OCI-LY1 (cell line): ENCODE results near the gene C11orf65.

Experiments
- H2AFZ ChIP-seq: fragments of 200-600 bp; sonication (generic), shearing (Covaris generic); 2 replicates; pipeline ENCODE4 v1.6.0; 2014; ENCODE audit warnings: antibody characterized with exemption, mild to moderate bottlenecking, low read length
- H3F3A ChIP-seq: fragments of 200-600 bp; sonication (generic), shearing (Covaris generic); 2 replicates; pipeline ENCODE4 v1.6.0; 2014; ENCODE audit warnings: mild to moderate bottlenecking, antibody characterized with exemption, low read length, moderate library complexity; ENCODE audit not compliant: insufficient read depth
- H3K27ac ChIP-seq: fragments of 200-600 bp; sonication (generic); 2 replicates; pipeline ENCODE4 v1.5.1; 2014; ENCODE audit warnings: low read length, mixed run types, mild to moderate bottlenecking, low read depth; ENCODE audit not compliant: poor library complexity, severe bottlenecking
- H3K27me3 ChIP-seq: fragments of 200-600 bp; sonication (generic); 2 replicates; pipeline ENCODE4 v1.6.0; 2014; ENCODE audit warnings: antibody characterized with exemption, mild to moderate bottlenecking, low read length, moderate library complexity; ENCODE audit not compliant: insufficient read depth
- H3K36me3 ChIP-seq: fragments of 200-600 bp; sonication (generic); 2 replicates; pipeline ENCODE4 v1.6.1; 2014; ENCODE audit warnings: mild to moderate bottlenecking, antibody characterized with exemption, low read length, moderate library complexity, mixed read lengths; ENCODE audit not compliant: insufficient read depth
- H3K4me1 ChIP-seq: fragments of 200-600 bp; sonication (generic); 2 replicates; pipeline ENCODE4 v1.5.1; 2014; ENCODE audit warnings: mild to moderate bottlenecking, low read length, moderate library complexity; ENCODE audit not compliant: insufficient read depth, severe bottlenecking
- H3K4me2 ChIP-seq: fragments of 200-600 bp; sonication (generic), shearing (Covaris generic); 2 replicates; pipeline ENCODE4 v1.6.1; 2014; ENCODE audit warnings: low read length
- H3K4me3 ChIP-seq: fragments of 200-600 bp; sonication (generic); 2 replicates; pipeline ENCODE4 v1.5.1; 2014; ENCODE audit warnings: low read length, low read depth, mild to moderate bottlenecking, mixed read lengths; ENCODE audit not compliant: poor library complexity, severe bottlenecking
- H3K79me2 ChIP-seq: fragments of 200-600 bp; shearing (Covaris generic); 2 replicates; pipeline ENCODE4 v1.6.1; 2016; ENCODE audit warnings: mixed run types, low read length, mixed read lengths; ENCODE audit not compliant: insufficient read depth
- H3K9ac ChIP-seq: fragments of 200-600 bp; sonication (generic), shearing (Covaris generic); 2 replicates; pipeline ENCODE4 v1.6.1; 2014; ENCODE audit warnings: mild to moderate bottlenecking, low read length, mixed read lengths
- H3K9me2 ChIP-seq: fragments of 200-600 bp; sonication (generic), shearing (Covaris generic); 2 replicates; pipeline ENCODE4 v1.6.1; 2014; ENCODE audit warnings: low read depth, mild to moderate bottlenecking, low read length, mixed read lengths
- H3K9me3 ChIP-seq: fragments of 200-600 bp; shearing (Covaris generic); 2 replicates; pipeline ENCODE4 v1.6.1; 2014; ENCODE audit warnings: low read length, mixed read lengths
- H4K20me1 ChIP-seq: fragments of 200-600 bp; sonication (generic), shearing (Covaris generic); 2 replicates; pipeline ENCODE4 v1.6.0; 2016; ENCODE audit warnings: mild to moderate bottlenecking, low read length; ENCODE audit not compliant: insufficient read depth
- EZH2 ChIP-seq: fragments of 200-600 bp; sonication (generic), shearing (Covaris generic); IDR thresholded peaks from 2 replicates; pipeline ENCODE4 v1.8.0; 2017; ENCODE audit warnings: borderline replicate concordance, mixed run types, mild to moderate bottlenecking, antibody characterized with exemption, low read length, moderate library complexity, mixed read lengths
- TF ChIP-seq, protein P1 (sequence below): fragments of 200-600 bp; sonication (generic), shearing (Covaris generic); IDR thresholded peaks from 2 replicates; pipeline ENCODE4 v1.5.1; 2017; ENCODE audit warnings: mild to moderate bottlenecking, antibody characterized with exemption, low read length, moderate library complexity, mixed read lengths

Gene C11orf65

DNA sequence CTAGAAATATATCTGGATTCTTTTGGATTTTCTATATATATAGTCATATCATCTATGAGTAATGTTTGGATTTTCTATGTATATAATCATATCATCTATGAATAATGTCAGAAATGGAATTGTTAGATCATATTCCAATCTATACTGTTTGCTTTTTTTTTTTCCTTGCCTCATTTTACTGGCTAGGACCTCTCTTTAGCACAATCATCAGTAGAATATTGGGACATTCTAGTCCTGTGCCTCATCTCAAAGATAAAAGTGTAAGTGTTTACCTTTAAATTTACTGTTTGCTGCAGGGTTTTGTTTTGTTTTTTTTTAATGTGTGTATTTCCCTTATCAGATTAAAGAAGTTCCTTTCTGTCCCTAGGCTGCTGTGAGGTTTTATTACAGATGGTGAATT, 97.0 kb downstream of the C11orf65 start:
- Histone ChIP-seq H2AFZ (no peak overlapping the region), H3K36me3 (peaks cover 36% of the 10 kb centered on the region; the same call in 1 of the 2 replicates), H4K20me1 (no peaks in the 10 kb centered on the region), H3K4me1 (no peaks in the 10 kb centered on the region), H3K9ac (no peak overlapping the region), H3K9me2 (no peaks in the 10 kb centered on the region), H3K27ac (no peak overlapping the region), H3K27me3 (no peaks in the 10 kb centered on the region), H3K4me2 (no peak overlapping the region), H3K4me3 (no peak overlapping the region), H3K9me3 (no peaks in the 10 kb centered on the region), H3F3A (no peaks in the 10 kb centered on the region), H3K79me2 (no peaks in the 10 kb centered on the region)
- TF ChIP-seq EZH2: no peak
- TF ChIP-seq, protein P1, sequence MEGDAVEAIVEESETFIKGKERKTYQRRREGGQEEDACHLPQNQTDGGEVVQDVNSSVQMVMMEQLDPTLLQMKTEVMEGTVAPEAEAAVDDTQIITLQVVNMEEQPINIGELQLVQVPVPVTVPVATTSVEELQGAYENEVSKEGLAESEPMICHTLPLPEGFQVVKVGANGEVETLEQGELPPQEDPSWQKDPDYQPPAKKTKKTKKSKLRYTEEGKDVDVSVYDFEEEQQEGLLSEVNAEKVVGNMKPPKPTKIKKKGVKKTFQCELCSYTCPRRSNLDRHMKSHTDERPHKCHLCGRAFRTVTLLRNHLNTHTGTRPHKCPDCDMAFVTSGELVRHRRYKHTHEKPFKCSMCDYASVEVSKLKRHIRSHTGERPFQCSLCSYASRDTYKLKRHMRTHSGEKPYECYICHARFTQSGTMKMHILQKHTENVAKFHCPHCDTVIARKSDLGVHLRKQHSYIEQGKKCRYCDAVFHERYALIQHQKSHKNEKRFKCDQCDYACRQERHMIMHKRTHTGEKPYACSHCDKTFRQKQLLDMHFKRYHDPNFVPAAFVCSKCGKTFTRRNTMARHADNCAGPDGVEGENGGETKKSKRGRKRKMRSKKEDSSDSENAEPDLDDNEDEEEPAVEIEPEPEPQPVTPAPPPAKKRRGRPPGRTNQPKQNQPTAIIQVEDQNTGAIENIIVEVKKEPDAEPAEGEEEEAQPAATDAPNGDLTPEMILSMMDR: no peak

DNA sequence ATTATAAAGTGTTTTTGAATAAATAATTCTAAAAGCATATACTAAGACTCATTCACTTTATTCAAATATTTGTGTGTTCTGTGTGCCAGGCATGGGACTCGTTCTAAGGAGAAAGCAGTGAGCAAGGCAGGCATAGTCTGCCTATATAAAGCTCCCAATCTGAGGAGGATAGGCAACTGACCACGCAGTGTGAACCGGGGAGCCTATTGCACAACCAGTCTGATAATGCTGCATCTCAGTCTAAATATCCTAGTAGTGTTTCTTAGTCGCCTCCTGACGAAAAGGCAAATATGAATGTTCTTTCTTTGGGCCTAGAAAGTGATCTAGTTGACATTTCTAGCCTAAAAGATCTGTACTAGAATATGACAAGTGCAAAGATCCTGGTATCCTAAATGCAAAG, 98.3 kb downstream of the C11orf65 start:
- peaks cover 48% of the 10 kb centered on the region; the same call in 1 of the 2 replicates for H3K36me3 ChIP-seq
- H3K4me1 ChIP-seq: no peaks in the 10 kb centered on the region
- no peak for TF ChIP-seq EZH2
- TF ChIP-seq, protein P1: no peak
- no peaks in the 10 kb centered on the region for H3K27me3 ChIP-seq
- no peak overlapping the region for H3K4me3 ChIP-seq
- no peaks in the 10 kb centered on the region for H3K79me2 ChIP-seq
- no peak overlapping the region for H3K9ac ChIP-seq
- H3K27ac ChIP-seq: no peak overlapping the region
- H4K20me1 ChIP-seq: no peaks in the 10 kb centered on the region
- H3K9me3 ChIP-seq: no peaks in the 10 kb centered on the region
- H3K4me2 ChIP-seq: no peak overlapping the region
- H3F3A ChIP-seq: no peaks in the 10 kb centered on the region
- H3K9me2 ChIP-seq: no peaks in the 10 kb centered on the region
- H2AFZ ChIP-seq: no peak overlapping the region

DNA sequence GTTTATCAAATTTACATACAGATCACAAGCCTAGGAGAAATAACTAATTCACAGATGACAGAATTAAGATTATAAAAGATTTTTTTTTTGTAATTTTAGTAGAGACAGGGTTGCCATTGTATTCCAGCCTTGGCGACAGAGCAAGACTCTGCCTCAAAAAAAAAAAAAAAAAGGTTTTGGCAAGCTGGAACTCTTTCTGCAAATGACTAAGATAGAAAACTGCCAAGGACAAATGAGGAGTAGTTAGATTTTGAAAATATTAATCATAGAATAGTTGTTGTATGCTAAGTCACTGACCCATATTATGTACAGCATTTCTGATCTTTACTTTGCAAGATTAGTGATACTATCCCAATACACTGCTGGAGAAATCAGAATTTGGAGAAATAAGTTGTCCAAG, 99.2 kb downstream of the C11orf65 start:
- Histone ChIP-seq H3K79me2 (no peaks in the 10 kb centered on the region), H3K4me1 (no peaks in the 10 kb centered on the region), H3K4me2 (no peak overlapping the region), H3K27ac (no peak overlapping the region), H3K9ac (no peak overlapping the region), H3K9me3 (no peaks in the 10 kb centered on the region), H3K9me2 (no peaks in the 10 kb centered on the region), H3K36me3 (peaks cover 48% of the 10 kb centered on the region; the same call in 1 of the 2 replicates), H3K27me3 (no peaks in the 10 kb centered on the region), H4K20me1 (no peaks in the 10 kb centered on the region), H2AFZ (no peak overlapping the region), H3K4me3 (no peak overlapping the region), H3F3A (no peaks in the 10 kb centered on the region)
- TF ChIP-seq, protein P1: no peak
- TF ChIP-seq EZH2: no peak
